Pancreas (tissue), 10 donors: ENCODE measurements around the gene MTSS2. TPM values are rescaled to one million over a fixed set of nuclear protein-coding genes. Genes with fewer than 3 reads are reported as not detected.

ENCODE experiments used
- ATAC-seq, 4 donors: fragments of 200-7000 bp; cut with Tn5 transposase; one replicate each; pipeline versions ENCODE4 v1.8.0 to v1.9.1; 2020; ENCODE audit warnings: mild to moderate bottlenecking in 4 of 4, moderate library complexity in 4 of 4
- DNase-seq, 6 donors: peaks; one replicate each; pipeline ENCODE4 v3.0.0-alpha.2; 2020
- FAIRE-seq: peaks from 2 replicates; lab custom pipeline; 2012; peaks lifted over from hg19 to GRCh38; lab: Jason Lieb, UNC
- H3K27ac ChIP-seq, 4 donors: fragments of 200-600 bp; sonication (generic); 1 replicate in 3 of 4; 2 replicates in 1 of 4; pipeline versions ENCODE4 v1.5.0 to v1.8.0; 2020
- H3K27me3 ChIP-seq, 4 donors: fragments of 200-600 bp; one replicate each; pipeline ENCODE4 v1.8.0; 2021
- H3K36me3 ChIP-seq, 3 donors: fragments of 200-600 bp; sonication (generic) in 1 of 3; one replicate each; pipeline versions ENCODE4 v1.5.0 to v1.8.0; 2020 to 2021
- H3K4me1 ChIP-seq, 3 donors: fragments of 200-600 bp; one replicate each; pipeline ENCODE4 v1.8.0; 2021
- H3K4me3 ChIP-seq, 4 donors: fragments of 200-600 bp; sonication (generic) in 2 of 4; one replicate each; pipeline versions ENCODE4 v1.5.0 to v1.8.0; 2020 to 2021
- H3K9me3 ChIP-seq, 4 donors: fragments of 200-600 bp; one replicate each; pipeline ENCODE4 v1.8.0; 2021
- WGBS, 2 donors: extraction: QIAGEN DNeasy Blood & Tissue Kit; methylation state at CpG; one replicate each; pipeline ENCODE4 v1.1.7; 2013; 5-methylcytosine and 5-hydroxymethylcytosine counted together
- intact Hi-C, 3 donors: fragments of 100-400 bp; cut with DNase I; formaldehyde crosslinking; loops; one replicate each; pipeline versions ENCODE4 v1.11.1 to v1.14.2; 2022
- polyA plus RNA-seq, 2 donors: library from polyadenylated mRNA; stranded (reverse); fragments of 200-250 nt; gene quantifications; one replicate each; pipeline ENCODE4 v1.2.3, GENCODE V29; 2013
- total RNA-seq, 6 donors: library from RNA; stranded (reverse); fragmentation: NEBNext Ultra II Directional in 4 of 6; extraction: Animal tissue kit (Norgen Biotek cat#: 25700) in 4 of 6; gene quantifications; one replicate each; pipeline versions ENCODE4 v1.2.1 to v1.2.4, GENCODE V29; 2021 to 2023
- TF ChIP-seq, protein P1 (sequence below), 4 donors: fragments of 200-600 bp; sonication (generic) in 3 of 4; IDR thresholded peaks; one replicate each; pipeline versions ENCODE4 v1.5.0 to v1.8.0; 2021; ENCODE audit warnings: antibody characterized with exemption in 4 of 4
- donor health status: healthy with polysubstance abuse.
- donor health status: DM: no; HTN: no; CAD: no; lungs with moderate emphysema.
- donor health status: DM: no; HTN: no; CAD: no.
- donor health status: control.
- donor health status: control.
- donor health status: Bipolar disorder and iron deficiency.
- donor health status: DM: yes; HTN: yes; CAD: no.
- donor health status: DM: no; HTN: no; CAD: no.
- donor health status: DM: no; HTN: no; CAD: no.
- donor health status: DM: yes; HTN: yes; CAD: no.

MTSS2 gene
- total and polyA plus RNA-seq, 8 donors: 5.0 to 39.1 (median 9.8) TPM

DNA sequence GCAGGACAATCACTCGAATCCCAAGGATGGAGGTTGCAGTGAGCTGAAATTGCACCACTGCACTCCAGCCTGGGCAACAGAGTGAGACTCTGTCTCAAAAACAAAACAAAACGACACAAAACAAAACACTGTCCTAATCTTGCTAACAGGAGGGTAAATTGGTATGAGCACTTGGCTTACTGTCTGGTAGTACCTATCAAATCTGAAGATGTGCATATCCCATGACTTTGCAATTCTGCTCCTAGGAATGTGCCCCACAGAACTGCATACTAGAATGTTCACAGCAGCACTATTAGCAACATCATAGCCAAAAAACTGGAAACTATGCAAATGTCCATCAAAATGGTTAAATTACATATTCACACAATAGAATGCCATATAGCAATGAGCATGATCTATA lies 15.7 kb downstream of the MTSS2 start:
- no peak for DNase-seq
- ATAC-seq: no peak
- H3K27me3 ChIP-seq: no peaks in the 10 kb centered on the region
- H3K4me1 ChIP-seq: no peaks in the 10 kb centered on the region
- intact Hi-C loops: no loop called here
- no peaks in the 10 kb centered on the region for H3K9me3 ChIP-seq
- TF ChIP-seq, protein P1, sequence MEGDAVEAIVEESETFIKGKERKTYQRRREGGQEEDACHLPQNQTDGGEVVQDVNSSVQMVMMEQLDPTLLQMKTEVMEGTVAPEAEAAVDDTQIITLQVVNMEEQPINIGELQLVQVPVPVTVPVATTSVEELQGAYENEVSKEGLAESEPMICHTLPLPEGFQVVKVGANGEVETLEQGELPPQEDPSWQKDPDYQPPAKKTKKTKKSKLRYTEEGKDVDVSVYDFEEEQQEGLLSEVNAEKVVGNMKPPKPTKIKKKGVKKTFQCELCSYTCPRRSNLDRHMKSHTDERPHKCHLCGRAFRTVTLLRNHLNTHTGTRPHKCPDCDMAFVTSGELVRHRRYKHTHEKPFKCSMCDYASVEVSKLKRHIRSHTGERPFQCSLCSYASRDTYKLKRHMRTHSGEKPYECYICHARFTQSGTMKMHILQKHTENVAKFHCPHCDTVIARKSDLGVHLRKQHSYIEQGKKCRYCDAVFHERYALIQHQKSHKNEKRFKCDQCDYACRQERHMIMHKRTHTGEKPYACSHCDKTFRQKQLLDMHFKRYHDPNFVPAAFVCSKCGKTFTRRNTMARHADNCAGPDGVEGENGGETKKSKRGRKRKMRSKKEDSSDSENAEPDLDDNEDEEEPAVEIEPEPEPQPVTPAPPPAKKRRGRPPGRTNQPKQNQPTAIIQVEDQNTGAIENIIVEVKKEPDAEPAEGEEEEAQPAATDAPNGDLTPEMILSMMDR (IDR thresholded peaks at IDR 0.05): no peak
- no peak overlapping the region for H3K27ac ChIP-seq
- H3K36me3 ChIP-seq: peaks cover 0 to 11% (median 7%) of the 10 kb centered on the region in 3 donors
- 83 to 89% methylated on average over 2 of the region's 2 CpGs for WGBS, 2 donors
- FAIRE-seq: no peak
- no peak overlapping the region for H3K4me3 ChIP-seq

DNA sequence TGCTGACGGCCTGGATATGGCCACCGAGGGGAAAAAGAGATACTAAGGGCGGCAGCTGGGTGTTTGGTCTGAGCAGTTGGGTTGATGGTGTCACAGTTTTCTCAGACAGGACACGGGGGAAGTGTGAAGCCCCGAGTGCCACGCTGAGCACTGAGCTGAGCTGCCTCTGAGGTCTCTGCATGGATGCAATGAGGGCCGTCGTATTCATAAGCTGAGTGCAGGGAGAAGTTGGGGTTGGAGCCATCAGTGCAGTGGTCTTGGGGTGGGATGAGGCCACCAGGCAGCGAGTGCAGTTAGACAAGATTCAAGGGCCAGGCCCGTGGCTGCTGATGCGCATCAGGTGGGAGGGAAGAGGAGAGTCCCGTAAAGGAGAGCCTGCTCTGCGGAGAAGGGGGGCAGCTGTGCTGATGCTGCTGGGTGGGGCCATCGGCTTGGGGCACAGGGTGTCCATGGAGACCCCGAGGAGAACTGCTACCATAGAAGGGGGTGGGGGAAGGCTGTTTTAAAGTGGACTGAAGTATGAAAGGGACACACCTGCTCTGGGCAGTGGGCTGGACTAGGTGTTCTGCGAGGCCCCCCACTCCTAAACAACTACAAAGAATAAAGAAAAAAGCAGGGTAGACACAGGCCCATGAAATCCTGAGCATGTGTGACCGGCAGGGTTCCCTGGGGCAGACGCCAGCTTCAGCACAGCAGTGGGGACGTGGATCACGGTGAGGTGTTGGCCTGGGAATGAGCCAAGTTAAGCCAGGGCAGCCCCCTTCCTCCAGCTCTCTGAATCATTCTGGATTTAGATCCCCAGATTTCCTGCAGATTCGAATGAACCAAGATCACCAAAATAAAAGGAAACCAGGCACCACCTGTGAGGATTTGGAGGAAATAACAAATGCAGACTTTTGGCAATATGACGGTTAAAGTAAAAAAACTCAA lies 19.8 kb downstream of the MTSS2 start:
- Histone ChIP-seq H3K4me3 (no peak overlapping the region), H3K36me3 (peaks cover 0 to 14% (median 8%) of the 10 kb centered on the region in 3 donors), H3K27ac (no peak overlapping the region), H3K9me3 (no peaks in the 10 kb centered on the region), H3K4me1 (no peaks in the 10 kb centered on the region), H3K27me3 (no peaks in the 10 kb centered on the region)
- FAIRE-seq (no peak), DNase-seq (peak in 1 of 6 donors; percentile 35), ATAC-seq (no peak)
- 91 to 96% methylated on average over 22 of the region's 22 CpGs for WGBS, 2 donors
- TF ChIP-seq, protein P1 (IDR thresholded peaks at IDR 0.05): no peak
- intact Hi-C loops: no loop called here

DNA sequence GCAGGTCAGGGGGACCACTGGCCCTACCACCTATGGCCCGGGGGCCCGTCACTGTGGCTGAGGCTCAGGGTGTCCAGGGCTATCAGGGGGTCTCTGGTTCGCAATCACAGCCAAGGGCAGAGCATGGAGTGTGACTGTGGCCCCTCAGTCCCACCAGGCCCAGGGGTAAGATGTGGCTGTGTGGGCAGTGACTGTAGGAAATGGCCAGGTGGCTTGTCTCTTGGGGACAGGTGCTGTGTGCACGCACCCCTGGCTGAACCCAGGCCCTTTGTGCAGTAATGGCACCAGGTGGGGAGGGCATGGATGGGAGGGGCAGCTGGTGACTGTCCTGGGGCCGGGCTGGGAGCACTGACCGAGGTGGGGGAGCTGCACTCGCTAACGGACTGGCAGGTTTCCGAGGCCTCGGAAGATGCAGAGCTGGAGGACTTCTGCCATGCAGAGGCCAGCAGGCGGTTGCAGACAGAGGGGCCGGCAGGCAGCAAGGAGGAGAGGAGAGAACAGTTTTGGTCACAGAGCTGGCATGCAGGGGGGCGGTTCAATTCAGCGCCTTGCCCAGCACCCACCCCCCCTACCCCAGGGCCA lies 20.6 kb downstream of the MTSS2 start:
- FAIRE-seq (no peak), ATAC-seq (no peak)
- intact Hi-C loops: no loop called here

DNA sequence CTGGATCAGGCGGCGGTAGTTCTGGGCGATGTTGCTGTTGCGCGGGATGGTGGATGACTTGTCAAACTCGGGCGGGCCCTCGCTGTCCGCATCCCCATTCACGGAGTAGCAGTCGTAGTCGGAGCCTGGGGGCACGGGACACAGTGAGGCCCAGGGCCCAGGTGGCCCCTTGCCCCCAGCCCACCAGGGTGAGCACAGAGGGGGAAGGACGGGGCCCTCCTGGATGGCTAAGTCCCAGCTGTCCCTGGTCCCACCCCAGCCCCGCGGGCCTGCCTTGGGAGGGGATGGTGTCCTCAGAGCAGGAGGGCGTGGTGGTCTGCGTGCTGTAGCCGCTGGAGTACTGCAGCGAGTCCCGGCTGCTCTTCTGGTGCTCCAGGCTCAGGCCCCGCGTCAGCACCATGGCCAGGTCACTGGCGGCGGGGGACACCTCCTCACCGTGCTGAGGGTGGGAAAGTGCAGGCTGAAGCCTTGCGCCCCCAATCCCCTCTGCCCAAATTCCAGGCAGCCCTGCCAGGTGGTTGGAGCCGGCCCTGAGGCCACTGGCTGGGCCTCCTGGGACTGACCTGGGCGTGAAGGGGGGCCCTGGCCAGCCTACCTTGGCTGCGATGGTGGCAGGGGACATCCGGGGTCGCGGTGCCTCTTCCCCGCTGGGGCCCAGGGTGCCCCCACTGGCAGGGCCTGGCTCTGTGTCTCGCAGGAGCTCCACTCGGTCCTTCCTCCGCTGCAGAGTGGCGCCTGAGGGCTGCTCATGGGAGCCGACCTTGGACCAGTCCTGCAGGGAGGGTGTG lies 21.3 kb downstream of the MTSS2 start:
- Histone ChIP-seq H3K9me3 (no peaks in the 10 kb centered on the region), H3K4me3 (no peak overlapping the region), H3K4me1 (no peaks in the 10 kb centered on the region), H3K36me3 (peaks cover 0 to 14% (median 6%) of the 10 kb centered on the region in 3 donors), H3K27me3 (no peaks in the 10 kb centered on the region), H3K27ac (no peak overlapping the region)
- intact Hi-C loops: no loop called here
- DNase-seq (peak in 3 of 6 donors; percentile 23 to 74 (median 51)), ATAC-seq (no peak), FAIRE-seq (no peak)
- TF ChIP-seq, protein P1 (IDR thresholded peaks at IDR 0.05): no peak
- 91 to 94% methylated on average over 36 to 39 of the region's 39 CpGs for WGBS, 2 donors

More for the DNA sequence above, 20.6 kb downstream of the MTSS2 start:
- TF ChIP-seq, protein P1 (IDR thresholded peaks at IDR 0.05): no peak
- DNase-seq: peak in 3 of 6 donors; percentile 25 to 72 (median 50)
- H3K27ac ChIP-seq: no peak overlapping the region
- H3K9me3 ChIP-seq: no peaks in the 10 kb centered on the region
- no peaks in the 10 kb centered on the region for H3K27me3 ChIP-seq
- H3K4me1 ChIP-seq: no peaks in the 10 kb centered on the region
- H3K36me3 ChIP-seq: peaks cover 0 to 14% (median 6%) of the 10 kb centered on the region in 3 donors
- WGBS, 2 donors: 94 to 95% methylated on average over 14 of the region's 14 CpGs
- H3K4me3 ChIP-seq: no peak overlapping the region
